HEK293T (cell line): Measurements from ENCODE around the gene FBXL2.

Experiments
- ARNT ChIP-seq: fragments of 450-650 bp; IDR thresholded peaks from 2 replicates; pipeline ENCODE4 v1.6.1; 2017; ENCODE audit warnings: mild to moderate bottlenecking
- BHLHE40 ChIP-seq: fragments of 450-650 bp; IDR thresholded peaks from 2 replicates; pipeline ENCODE4 v1.6.1; 2016; ENCODE audit warnings: mild to moderate bottlenecking, moderate library complexity, borderline replicate concordance
- ELF4 ChIP-seq: fragments of 450-650 bp; IDR thresholded peaks from 2 replicates; pipeline ENCODE4 v1.6.1; 2017; ENCODE audit warnings: antibody characterized with exemption
- FOXA1 ChIP-seq: fragments of 450-650 bp; IDR thresholded peaks from 2 replicates; pipeline ENCODE4 v1.6.1; 2016; ENCODE audit warnings: mild to moderate bottlenecking
- FOXK2 ChIP-seq: fragments of 450-650 bp; IDR thresholded peaks from 2 replicates; pipeline ENCODE4 v1.6.1; 2016; ENCODE audit warnings: mild to moderate bottlenecking
- FOXM1 ChIP-seq: fragments of 450-650 bp; IDR thresholded peaks from 2 replicates; pipeline ENCODE4 v1.6.1; 2017; ENCODE audit warnings: mild to moderate bottlenecking, borderline replicate concordance
- HDGF ChIP-seq: fragments of 450-650 bp; IDR thresholded peaks from 2 replicates; pipeline ENCODE4 v1.6.1; 2017; ENCODE audit warnings: antibody characterized with exemption, borderline replicate concordance
- LEF1 ChIP-seq: fragments of 450-650 bp; IDR thresholded peaks from 2 replicates; pipeline ENCODE4 v1.6.1; 2017; ENCODE audit warnings: mild to moderate bottlenecking, borderline replicate concordance
- SP1 ChIP-seq: fragments of 450-650 bp; IDR thresholded peaks from 2 replicates; pipeline ENCODE4 v1.6.1; 2017
- SUZ12 ChIP-seq: fragments of 450-650 bp; IDR thresholded peaks from 2 replicates; pipeline ENCODE4 v1.6.1; 2016; ENCODE audit warnings: mild to moderate bottlenecking

GRCh38 chr3:33269385-33269784 lies 7.9 kb upstream of the FBXL2 start:
- no peak for TF ChIP-seq FOXA1
- no peak for TF ChIP-seq ELF4
- no peak for TF ChIP-seq ARNT
- TF ChIP-seq FOXM1, result no peak
- TF ChIP-seq SP1, result no peak
- no peak for TF ChIP-seq FOXK2
- TF ChIP-seq BHLHE40, result no peak
- TF ChIP-seq LEF1, result no peak
- TF ChIP-seq SUZ12, result no peak
- no peak for TF ChIP-seq HDGF
